Stromal cell of bone marrow (primary cell): ENCODE measurements around the gene CBR4.
"Not testable (repeated sequence)": the region's sequence is repeated elsewhere in the genome, so short reads cannot be mapped to it uniquely, and the experiment has no call there.

Experiments used
- DNase-seq: peaks from one replicate; pipeline ENCODE4 v3.0.0-alpha.2; 2012; ENCODE audit warnings: low read depth

Gene CBR4

DNA sequence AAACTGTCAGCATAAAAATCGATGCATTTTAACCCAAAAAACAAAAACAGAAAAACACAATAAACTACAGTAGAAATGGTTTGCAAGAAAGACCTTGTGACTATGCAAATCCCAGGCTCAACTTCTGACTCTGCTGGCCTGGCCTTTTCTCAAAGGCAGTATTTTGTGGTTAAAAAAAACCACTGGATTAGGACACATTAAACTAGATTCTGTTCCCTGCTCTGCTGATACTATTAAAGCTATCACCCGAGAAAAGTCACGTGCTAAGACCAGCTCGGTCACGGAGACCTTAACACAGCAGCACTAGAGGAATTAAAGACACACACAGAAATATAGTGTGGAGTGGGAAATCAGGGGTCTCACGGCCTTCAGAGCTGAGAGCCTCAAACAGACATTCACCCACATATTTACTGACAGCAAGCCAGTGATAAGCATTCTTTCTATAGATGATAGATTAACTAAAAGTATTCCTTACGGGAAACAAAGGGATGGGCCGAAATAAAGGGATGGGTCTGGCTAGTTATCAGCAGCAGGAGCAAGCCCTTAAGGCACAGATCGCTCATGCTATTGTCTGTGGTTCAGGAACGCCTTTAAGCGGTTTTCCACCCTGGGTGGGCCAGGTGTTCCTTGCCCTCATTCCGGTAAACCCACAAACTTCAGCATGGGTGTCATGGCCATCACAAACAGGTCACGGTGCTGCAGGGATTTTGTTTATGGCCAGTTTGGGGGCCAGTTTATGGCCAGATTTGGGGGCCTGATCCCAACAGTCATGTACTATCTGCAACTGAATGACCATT is 16.1 kb downstream of the CBR4 start:
- DNase-seq: peak; percentile 66

DNA sequence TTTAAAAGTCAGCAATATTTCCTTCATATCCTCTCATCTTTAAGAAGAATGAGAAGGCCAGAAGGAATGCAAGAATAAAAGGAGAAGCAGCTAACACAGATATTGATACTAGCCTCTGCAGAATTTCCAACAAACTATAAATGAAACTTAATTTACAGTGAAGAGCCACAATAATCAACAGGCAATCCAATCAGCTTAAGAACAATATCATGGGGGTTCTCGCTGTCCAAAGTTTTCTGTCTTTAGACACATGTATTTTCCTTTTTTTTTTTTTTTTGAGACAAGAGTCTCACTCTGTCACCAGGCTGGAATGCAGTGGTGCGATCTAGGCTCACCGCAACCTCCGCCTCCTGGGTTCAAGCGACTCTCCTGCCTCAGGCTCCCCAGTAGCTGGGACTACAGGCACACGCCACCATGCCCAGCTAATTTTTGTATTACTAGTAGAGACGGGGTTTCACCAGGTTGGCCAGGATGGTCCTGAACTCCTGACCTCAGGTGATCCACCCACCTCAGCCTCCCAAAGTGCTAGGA is 17.0 kb downstream of the CBR4 start:
- DNase-seq: not testable (repeated sequence)

DNA sequence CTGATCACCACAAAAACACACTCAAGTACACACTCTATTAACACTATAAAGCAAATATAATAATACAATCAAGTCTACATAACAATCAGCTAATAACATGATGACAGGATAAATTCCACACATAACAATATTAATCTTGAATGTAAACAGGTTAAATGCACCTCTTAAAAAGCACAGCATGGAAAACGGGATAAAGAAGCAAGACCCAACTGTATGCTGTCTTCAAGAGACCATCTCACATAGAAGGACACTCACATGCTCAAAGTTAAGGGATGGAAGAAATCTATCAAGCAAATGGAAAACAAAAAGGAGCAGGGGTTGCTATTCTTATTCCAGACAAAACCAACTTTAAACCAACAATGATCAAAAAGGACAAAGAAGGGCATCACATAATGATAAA is 28.1 kb downstream of the CBR4 start:
- no peak for DNase-seq

- DNase-seq: no peak
Measured at GRCh38 chr4:168981460-168981859, 28.6 kb downstream of the CBR4 start.

- DNase-seq: no peak
Measured at GRCh38 chr4:168979338-168979737, 30.7 kb downstream of the CBR4 start.

DNA sequence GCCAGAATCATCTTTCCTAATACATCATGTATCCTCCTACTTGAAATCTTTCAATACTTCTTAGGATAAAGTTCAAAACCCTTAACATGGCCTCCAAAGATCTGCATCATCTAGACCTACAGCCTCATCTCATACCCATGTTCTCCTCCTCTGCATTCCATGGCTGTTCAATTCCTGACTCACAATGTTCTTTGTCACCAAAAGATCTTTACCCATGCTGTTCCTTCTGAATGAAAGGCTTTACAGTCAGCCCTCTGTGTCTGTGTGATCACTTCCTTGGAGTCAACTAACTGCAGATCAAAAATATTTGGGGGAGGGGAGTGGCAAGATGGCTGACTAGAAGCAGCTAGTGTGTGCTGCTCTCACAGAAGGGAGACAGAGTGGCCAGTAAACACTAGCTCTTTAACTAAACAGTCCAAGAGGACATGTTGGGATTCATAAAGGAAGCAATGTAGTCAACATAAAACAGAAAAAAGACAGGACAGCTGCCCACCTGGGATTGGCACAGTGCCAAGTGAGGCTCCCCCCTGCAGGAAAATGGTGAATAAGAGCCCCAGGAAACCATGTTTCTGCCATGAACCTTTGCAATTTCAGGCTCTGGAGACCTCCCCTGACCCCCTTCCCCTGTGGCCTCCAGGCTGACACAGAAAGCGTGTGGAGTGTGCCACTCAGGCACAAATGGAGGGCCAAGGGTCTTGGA is 31.9 kb downstream of the CBR4 start:
- DNase-seq: no peak

DNA sequence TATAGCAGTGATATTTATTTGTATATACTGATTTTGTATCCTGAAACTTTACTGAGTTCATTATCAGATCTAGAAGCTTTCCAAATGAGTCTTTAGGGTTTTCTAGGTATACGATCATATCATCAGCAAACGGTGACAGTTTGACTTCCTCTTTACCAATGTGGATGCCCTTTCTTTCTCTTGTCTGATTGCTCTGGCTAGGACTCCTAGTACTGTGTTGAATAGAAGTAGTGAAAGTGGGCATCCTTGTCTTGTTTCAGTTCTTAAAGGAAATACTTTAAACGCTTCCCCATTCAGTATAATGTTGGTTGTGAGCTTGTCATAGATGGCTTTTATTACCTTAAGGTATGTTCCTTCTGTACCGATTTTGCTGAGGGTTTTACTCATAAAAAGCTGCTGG is 37.5 kb downstream of the CBR4 start:
- no peak for DNase-seq

DNA sequence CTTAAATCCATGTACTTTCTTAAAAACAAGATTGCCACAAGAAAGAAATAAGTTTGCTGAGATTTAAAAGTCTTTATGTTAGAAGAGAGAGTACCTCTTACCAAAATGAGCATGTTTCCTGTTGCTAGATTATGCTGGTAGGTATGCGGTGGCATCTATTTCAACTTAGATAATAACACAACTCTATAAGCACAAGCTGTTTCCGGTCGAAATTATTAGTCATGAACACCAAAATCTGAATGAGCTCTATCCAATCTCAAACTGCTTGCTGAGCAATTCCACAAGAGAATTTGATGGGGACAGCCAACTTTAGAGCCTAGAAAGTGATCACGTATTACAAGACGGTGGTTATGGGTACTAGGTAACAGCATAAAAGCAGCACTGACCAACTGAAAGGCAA is 49.3 kb downstream of the CBR4 start:
- no peak for DNase-seq

DNA sequence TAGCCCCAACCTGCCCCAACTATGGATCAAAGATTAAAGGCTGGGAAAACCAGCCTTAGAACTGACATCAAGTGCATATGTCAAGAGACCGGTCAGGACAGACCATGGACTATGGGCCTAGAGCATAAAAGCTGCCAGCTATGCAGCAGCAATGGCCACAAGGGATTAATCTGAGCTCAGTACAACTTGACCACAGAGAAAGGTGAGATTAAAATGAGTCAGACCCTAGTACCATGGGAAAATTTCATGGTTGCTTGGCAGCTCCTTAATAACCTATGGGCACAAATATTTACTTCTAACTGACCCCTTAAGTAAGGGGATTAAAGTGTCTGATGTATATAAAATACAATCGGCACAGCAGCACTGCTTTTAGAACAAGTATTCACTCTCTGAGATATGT is 54.4 kb downstream of the CBR4 start:
- no peak for DNase-seq

DNA sequence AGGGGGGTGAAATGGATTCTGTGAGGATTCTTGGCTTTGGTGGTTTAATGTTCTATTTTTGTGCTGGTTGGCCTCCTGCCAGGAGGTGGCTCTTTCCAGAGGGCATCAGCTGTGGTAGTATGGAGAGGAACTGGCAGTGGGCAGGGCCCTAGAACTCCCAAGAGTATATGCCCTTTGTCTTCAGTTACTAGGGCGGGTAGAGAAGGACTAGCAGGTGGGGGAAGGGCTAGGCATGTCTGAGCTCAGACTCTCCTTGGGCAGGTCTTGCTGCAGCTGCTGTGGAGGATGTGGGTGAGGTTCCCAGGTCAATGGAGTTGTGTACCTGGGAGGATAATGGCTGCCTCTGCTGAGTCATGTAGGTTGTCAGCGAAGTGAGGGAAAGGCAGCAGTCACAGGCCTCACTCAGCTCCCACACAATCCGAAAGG is 57.2 kb downstream of the CBR4 start:
- not testable (repeated sequence) for DNase-seq

- no peak for DNase-seq
Measured at GRCh38 chr4:168945291-168945690, 64.8 kb downstream of the CBR4 start.

DNA sequence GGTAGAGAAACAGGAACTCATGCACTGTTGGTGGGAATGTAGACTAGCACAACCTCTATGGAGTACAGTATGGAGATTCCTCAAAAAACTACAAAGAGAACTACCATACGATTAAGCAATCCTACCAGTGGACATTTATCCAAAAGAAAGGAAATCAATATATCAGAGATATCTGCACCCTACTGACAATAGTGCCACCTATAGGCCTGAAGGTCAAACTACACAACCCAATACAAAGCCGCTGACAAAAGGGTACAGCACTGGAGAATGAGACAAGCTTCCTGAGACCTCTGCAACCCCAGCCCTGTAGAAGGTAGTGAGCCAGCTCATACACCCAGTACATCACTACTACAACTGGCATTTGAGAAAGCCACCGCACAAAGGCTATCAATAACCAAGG is 67.1 kb downstream of the CBR4 start:
- no peak for DNase-seq
